Esophagus muscularis mucosa (tissue), 3 donors: ENCODE data around the gene ABCB4.
"Not testable (repeated sequence)": the region's sequence is repeated elsewhere in the genome, so short reads cannot be mapped to it uniquely, and the experiment has no call there.

Experiments
- POLR2A ChIP-seq: fragments of 450-650 bp; IDR thresholded peaks from one replicate; pipeline ENCODE4 v1.6.1; 2017; ENCODE audit warnings: antibody characterized with exemption, moderate library complexity, mild to moderate bottlenecking, low read depth
- TF ChIP-seq, protein P1 (sequence below), 3 experiments: fragments of 200-600 bp in 2 of 3; fragments of 450-650 bp in 1 of 3; sonication (generic) in 2 of 3; IDR thresholded peaks; one replicate each; pipeline ENCODE4 v1.5.1; 2017 to 2019; ENCODE audit warnings: antibody characterized with exemption in 3 of 3, mild to moderate bottlenecking in 2 of 3, moderate library complexity in 1 of 3

DNA sequence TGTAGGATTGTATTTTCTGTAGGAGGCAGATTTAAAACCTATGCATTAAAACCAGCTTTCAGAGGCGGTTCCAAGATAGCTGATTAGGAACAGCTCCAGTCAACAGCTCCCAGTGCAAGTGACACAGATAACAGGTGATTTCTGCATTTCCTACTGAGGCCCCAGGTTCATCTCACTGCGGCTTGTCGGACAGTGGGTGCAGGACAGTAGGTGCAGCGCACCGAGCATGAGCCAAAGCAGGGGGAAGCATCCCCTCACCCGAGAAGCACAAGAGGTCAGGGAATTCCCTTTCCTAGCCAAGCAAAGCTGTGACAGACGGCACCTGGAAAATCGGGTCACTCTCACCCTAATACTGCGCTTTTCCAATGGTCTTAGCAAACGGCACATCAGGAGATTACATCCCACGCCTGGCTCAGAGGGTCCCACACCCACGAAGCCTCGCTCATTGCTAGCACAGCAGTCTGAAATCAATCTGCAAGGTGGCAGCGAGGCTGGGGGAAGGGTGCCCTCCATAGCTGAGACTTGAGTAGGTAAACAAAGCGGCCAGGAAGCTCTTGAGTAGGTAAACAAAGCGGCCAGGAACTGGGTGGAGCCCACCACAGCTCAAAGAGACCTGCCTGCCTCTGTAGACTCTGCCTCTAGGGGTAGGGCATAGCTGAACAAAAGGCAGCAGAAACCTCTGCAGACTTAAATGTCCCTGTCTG is 10.5 kb downstream of the ABCB4 start:
- TF ChIP-seq, protein P1, sequence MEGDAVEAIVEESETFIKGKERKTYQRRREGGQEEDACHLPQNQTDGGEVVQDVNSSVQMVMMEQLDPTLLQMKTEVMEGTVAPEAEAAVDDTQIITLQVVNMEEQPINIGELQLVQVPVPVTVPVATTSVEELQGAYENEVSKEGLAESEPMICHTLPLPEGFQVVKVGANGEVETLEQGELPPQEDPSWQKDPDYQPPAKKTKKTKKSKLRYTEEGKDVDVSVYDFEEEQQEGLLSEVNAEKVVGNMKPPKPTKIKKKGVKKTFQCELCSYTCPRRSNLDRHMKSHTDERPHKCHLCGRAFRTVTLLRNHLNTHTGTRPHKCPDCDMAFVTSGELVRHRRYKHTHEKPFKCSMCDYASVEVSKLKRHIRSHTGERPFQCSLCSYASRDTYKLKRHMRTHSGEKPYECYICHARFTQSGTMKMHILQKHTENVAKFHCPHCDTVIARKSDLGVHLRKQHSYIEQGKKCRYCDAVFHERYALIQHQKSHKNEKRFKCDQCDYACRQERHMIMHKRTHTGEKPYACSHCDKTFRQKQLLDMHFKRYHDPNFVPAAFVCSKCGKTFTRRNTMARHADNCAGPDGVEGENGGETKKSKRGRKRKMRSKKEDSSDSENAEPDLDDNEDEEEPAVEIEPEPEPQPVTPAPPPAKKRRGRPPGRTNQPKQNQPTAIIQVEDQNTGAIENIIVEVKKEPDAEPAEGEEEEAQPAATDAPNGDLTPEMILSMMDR (IDR thresholded peaks at IDR 0.05): not testable (repeated sequence)
- not testable (repeated sequence) for TF ChIP-seq POLR2A
